DOHH2 (cell line): ENCODE data around the gene BET1.
"Not testable (repeated sequence)": the region's sequence is repeated elsewhere in the genome, so short reads cannot be mapped to it uniquely, and the experiment has no call there.

Experiments used
- H3F3A ChIP-seq: fragments of 200-600 bp; sonication (generic), shearing (Covaris generic); 2 replicates; pipeline ENCODE4 v1.6.0; 2016; ENCODE audit warnings: antibody characterized with exemption, mild to moderate bottlenecking; ENCODE audit not compliant: control insufficient read depth, insufficient read depth
- H3K27ac ChIP-seq: fragments of 200-600 bp; sonication (generic); 2 replicates; pipeline ENCODE4 v1.5.1; 2014; ENCODE audit warnings: low read depth, mild to moderate bottlenecking, low read length, moderate library complexity
- H3K27me3 ChIP-seq: fragments of 200-600 bp; sonication (generic); 2 replicates; pipeline ENCODE4 v1.6.1; 2014; ENCODE audit warnings: mild to moderate bottlenecking, low read length, mixed read lengths; ENCODE audit not compliant: control insufficient read depth
- H3K36me3 ChIP-seq: fragments of 200-600 bp; sonication (generic); 2 replicates; pipeline ENCODE4 v1.6.1; 2014; ENCODE audit warnings: mild to moderate bottlenecking, low read length, moderate library complexity, mixed read lengths; ENCODE audit not compliant: control insufficient read depth
- H3K4me1 ChIP-seq: fragments of 200-600 bp; sonication (generic); 2 replicates; pipeline ENCODE4 v1.6.1; 2014; ENCODE audit warnings: mild to moderate bottlenecking, low read length, mixed read lengths; ENCODE audit not compliant: control insufficient read depth
- H3K4me2 ChIP-seq: fragments of 200-600 bp; sonication (generic); 2 replicates; pipeline ENCODE4 v1.6.0; 2014; ENCODE audit warnings: mild to moderate bottlenecking, low read length, moderate library complexity
- H3K4me3 ChIP-seq: fragments of 200-600 bp; sonication (generic); 2 replicates; pipeline ENCODE4 v1.5.1; 2014; ENCODE audit warnings: mild to moderate bottlenecking, low read length, mixed read lengths
- H3K79me2 ChIP-seq: fragments of 200-600 bp; sonication (generic); 2 replicates; pipeline ENCODE4 v1.6.1; 2014; ENCODE audit warnings: mild to moderate bottlenecking, low read length, mixed read lengths; ENCODE audit not compliant: control insufficient read depth
- H3K9me2 ChIP-seq: fragments of 200-600 bp; sonication (generic); replicated peaks from 2 replicates; pipeline ENCODE4 v1.6.1; 2014; ENCODE audit warnings: mild to moderate bottlenecking, low read length, mixed read lengths; ENCODE audit not compliant: control insufficient read depth
- H3K9me3 ChIP-seq: fragments of 200-600 bp; sonication (generic); 2 replicates; pipeline ENCODE4 v1.6.1; 2014; ENCODE audit warnings: antibody characterized with exemption, low read length, mixed read lengths; ENCODE audit not compliant: control insufficient read depth, insufficient read depth
- H4K20me1 ChIP-seq: fragments of 200-600 bp; sonication (generic); 2 replicates; pipeline ENCODE4 v1.6.0; 2014; ENCODE audit warnings: low read depth, mild to moderate bottlenecking, antibody characterized with exemption, low read length, moderate library complexity; ENCODE audit not compliant: control insufficient read depth, insufficient read depth
- CTCF ChIP-seq: fragments of 200-600 bp; sonication (generic); IDR thresholded peaks from one replicate; pipeline ENCODE4 v1.5.1; 2014; ENCODE audit warnings: antibody characterized with exemption, mild to moderate bottlenecking, low read depth, low read length; ENCODE audit not compliant: poor library complexity, severe bottlenecking
- EZH2phosphoT487 ChIP-seq: fragments of 200-600 bp; sonication (generic); IDR thresholded peaks from 2 replicates; pipeline ENCODE4 v1.6.1; 2017; ENCODE audit warnings: borderline replicate concordance, mild to moderate bottlenecking, antibody characterized with exemption, low read length, moderate library complexity, mixed read lengths

The BET1 gene

GRCh38 chr7:94029976-94030375 lies 25.8 kb upstream of the BET1 start:
- no peaks in the 10 kb centered on the region for H3K79me2 ChIP-seq
- no peaks in the 10 kb centered on the region for H3K36me3 ChIP-seq
- H3K9me3 ChIP-seq, result no peaks in the 10 kb centered on the region
- H3K4me3 ChIP-seq, result peak overlapping the region; percentile 37
- peak overlapping the region; percentile 51 for H3K4me2 ChIP-seq
- H3K27me3 ChIP-seq, result no peaks in the 10 kb centered on the region
- no peaks in the 10 kb centered on the region for H3F3A ChIP-seq
- no peak for TF ChIP-seq CTCF
- no peak for TF ChIP-seq EZH2phosphoT487
- H4K20me1 ChIP-seq, result no peaks in the 10 kb centered on the region
- no peaks in the 10 kb centered on the region for H3K9me2 ChIP-seq
- peaks cover 32% of the 10 kb centered on the region for H3K4me1 ChIP-seq
- no peak overlapping the region for H3K27ac ChIP-seq

GRCh38 chr7:94028768-94029167 lies 24.6 kb upstream of the BET1 start:
- Histone ChIP-seq H3K36me3 (no peaks in the 10 kb centered on the region), H4K20me1 (no peaks in the 10 kb centered on the region), H3K4me3 (peak overlapping the region; percentile 2; the same call in 1 of the 2 replicates), H3K9me2 (no peaks in the 10 kb centered on the region), H3F3A (no peaks in the 10 kb centered on the region), H3K79me2 (no peaks in the 10 kb centered on the region), H3K4me2 (peak overlapping the region; percentile 51), H3K4me1 (peaks cover 34% of the 10 kb centered on the region), H3K9me3 (no peaks in the 10 kb centered on the region), H3K27ac (no peak overlapping the region), H3K27me3 (no peaks in the 10 kb centered on the region)
- TF ChIP-seq CTCF (no peak), EZH2phosphoT487 (no peak)

- not testable (repeated sequence) for H4K20me1 ChIP-seq, H3K27ac ChIP-seq, H3K4me2 ChIP-seq, H3K27me3 ChIP-seq, H3K79me2 ChIP-seq, H3K4me3 ChIP-seq, H3K9me3 ChIP-seq, H3F3A ChIP-seq, H3K9me2 ChIP-seq, H3K36me3 ChIP-seq
- peaks cover 49% of the 10 kb centered on the region for H3K4me1 ChIP-seq
These were observed 22.5 kb upstream of the BET1 start for GRCh38 chr7:94026619-94027018.

GRCh38 chr7:94022550-94022949 lies 18.4 kb upstream of the BET1 start:
- no peaks in the 10 kb centered on the region for H4K20me1 ChIP-seq
- H3K27me3 ChIP-seq, result no peaks in the 10 kb centered on the region
- H3K36me3 ChIP-seq, result no peaks in the 10 kb centered on the region
- peaks cover 8% of the 10 kb centered on the region; the same call in 1 of the 2 replicates for H3F3A ChIP-seq
- no peak for TF ChIP-seq CTCF
- TF ChIP-seq EZH2phosphoT487, result no peak
- H3K27ac ChIP-seq, result no peak overlapping the region
- H3K9me3 ChIP-seq, result no peaks in the 10 kb centered on the region
- no peaks in the 10 kb centered on the region for H3K79me2 ChIP-seq
- peak overlapping the region; percentile 34 for H3K4me3 ChIP-seq
- no peaks in the 10 kb centered on the region for H3K9me2 ChIP-seq
- H3K4me1 ChIP-seq, result peaks cover 18% of the 10 kb centered on the region
- H3K4me2 ChIP-seq, result peak overlapping the region; percentile 14
